ENCODE results near the gene SIX2. TPM values are rescaled to one million over a fixed set of nuclear protein-coding genes. Genes with fewer than 3 reads are reported as not detected.

Gene SIX2
- total RNA-seq, 2 experiments from 2014 or later, result not detected

GRCh38 chr2:45007961-45008295 is 1.3 kb downstream of the SIX2 start:
- CTCF ChIA-PET (ENCODE audit: unreplicated experiment), result no interaction called here
- H3K27ac ChIP-seq (ENCODE audit: low read depth, low read length, poor library complexity, severe bottlenecking), result no peak overlapping the region
- H2AFZ ChIP-seq (ENCODE audit: low read length), result no peak overlapping the region
- BruUV-seq (replicated peaks), result no TSS peak
- H4K20me1 ChIP-seq (ENCODE audit: insufficient read depth, low read length), result no peaks in the 10 kb centered on the region
- POLR2A ChIA-PET, result no interaction called here
- no peaks in the 10 kb centered on the region for H3K9me2 ChIP-seq (ENCODE audit: insufficient read depth, low read length)
- no peaks in the 10 kb centered on the region for H3K9me3 ChIP-seq (ENCODE audit: low read length)
- TF ChIP-seq EZH2phosphoT487 (IDR thresholded peaks at IDR 0.05; ENCODE audit: borderline replicate concordance, low read depth, low read length) (no peak), CTCF (conservative IDR thresholded peaks at IDR 0.05; ENCODE audit: low read length) (no peak)
- no peak overlapping the region for H3K4me2 ChIP-seq (ENCODE audit: low read length)
- H3K79me2 ChIP-seq (ENCODE audit: insufficient read depth, low read depth, low read length), result no peaks in the 10 kb centered on the region
- intact Hi-C loops (cut with micrococcal nuclease; ENCODE audit: unreplicated experiment), result no loop called here
- H3K4me1 ChIP-seq (ENCODE audit: insufficient read depth, low read length, poor library complexity, severe bottlenecking), result peaks cover 9% of the 10 kb centered on the region
- no peak overlapping the region for H3K4me3 ChIP-seq (ENCODE audit: low read depth, low read length, poor library complexity, severe bottlenecking)
- no peak for DNase-seq (ENCODE audit: low spot score)
- H3K36me3 ChIP-seq (ENCODE audit: insufficient read depth, low read length), result no peaks in the 10 kb centered on the region

- Histone ChIP-seq H4K20me1 (ENCODE audit: insufficient read depth, low read length) (no peaks in the 10 kb centered on the region), H3K4me2 (ENCODE audit: low read length) (no peak overlapping the region), H2AFZ (ENCODE audit: low read length) (no peak overlapping the region), H3K9me2 (ENCODE audit: insufficient read depth, low read length) (no peaks in the 10 kb centered on the region), H3K4me1 (ENCODE audit: insufficient read depth, low read length, poor library complexity, severe bottlenecking) (peaks cover 9% of the 10 kb centered on the region), H3K79me2 (ENCODE audit: insufficient read depth, low read depth, low read length) (no peaks in the 10 kb centered on the region), H3K36me3 (ENCODE audit: insufficient read depth, low read length) (no peaks in the 10 kb centered on the region), H3K9me3 (ENCODE audit: low read length) (no peaks in the 10 kb centered on the region), H3K4me3 (ENCODE audit: low read depth, low read length, poor library complexity, severe bottlenecking) (no peak overlapping the region), H3K27ac (ENCODE audit: low read depth, low read length, poor library complexity, severe bottlenecking) (no peak overlapping the region)
- TF ChIP-seq CTCF (conservative IDR thresholded peaks at IDR 0.05; ENCODE audit: low read length) (no peak), EZH2phosphoT487 (IDR thresholded peaks at IDR 0.05; ENCODE audit: borderline replicate concordance, low read depth, low read length) (no peak)
- no TSS peak for BruUV-seq (replicated peaks)
- intact Hi-C loops (cut with micrococcal nuclease; ENCODE audit: unreplicated experiment), result no loop called here
- ChIA-PET POLR2A (no interaction called here), CTCF (ENCODE audit: unreplicated experiment) (no interaction called here)
- DNase-seq (ENCODE audit: low spot score), result no peak
Measured at GRCh38 chr2:45006942-45007287, 2.3 kb downstream of the SIX2 start.

GRCh38 chr2:45006041-45006941 is 3.0 kb downstream of the SIX2 start:
- no TSS peak for BruUV-seq (replicated peaks)

More at GRCh38 chr2:45006041-45006941, 3.0 kb downstream of the SIX2 start:
- Histone ChIP-seq H3K4me3 (ENCODE audit: low read depth, low read length, poor library complexity, severe bottlenecking) (no peak overlapping the region), H3K9me2 (ENCODE audit: insufficient read depth, low read length) (no peaks in the 10 kb centered on the region), H2AFZ (ENCODE audit: low read length) (no peak overlapping the region), H3K27ac (ENCODE audit: low read depth, low read length, poor library complexity, severe bottlenecking) (no peak overlapping the region), H3K9me3 (ENCODE audit: low read length) (no peaks in the 10 kb centered on the region), H3K4me2 (ENCODE audit: low read length) (no peak overlapping the region), H3K4me1 (ENCODE audit: insufficient read depth, low read length, poor library complexity, severe bottlenecking) (peaks cover 4% of the 10 kb centered on the region), H3K36me3 (ENCODE audit: insufficient read depth, low read length) (no peaks in the 10 kb centered on the region), H4K20me1 (ENCODE audit: insufficient read depth, low read length) (no peaks in the 10 kb centered on the region), H3K79me2 (ENCODE audit: insufficient read depth, low read depth, low read length) (no peaks in the 10 kb centered on the region)
- TF ChIP-seq CTCF (conservative IDR thresholded peaks at IDR 0.05; ENCODE audit: low read length) (no peak), EZH2phosphoT487 (IDR thresholded peaks at IDR 0.05; ENCODE audit: borderline replicate concordance, low read depth, low read length) (no peak)
- POLR2A ChIA-PET, result interaction anchor here (1.3 kb wide), 1 partner anchor 10 kb away, joined by 3 read pairs; no protein-coding TSS in a partner anchor
- intact Hi-C loops (cut with micrococcal nuclease; ENCODE audit: unreplicated experiment), result no loop called here
- no peak for DNase-seq (ENCODE audit: low spot score)
- CTCF ChIA-PET (ENCODE audit: unreplicated experiment), result no interaction called here
